HG03354 (cell line): ENCODE measurements around the gene RAD51B.

Source experiments
- ATAC-seq: cut with Tn5 transposase; IDR thresholded peaks from one replicate; pipeline ENCODE4 v1.9.1; 2021; ENCODE audit warnings: mild to moderate bottlenecking; ENCODE audit not compliant: unreplicated experiment, poor library complexity, severe bottlenecking

RAD51B gene

GRCh38 chr14:68131907-68132306 lies 312.3 kb downstream of the RAD51B start:
- no peak for ATAC-seq

GRCh38 chr14:68132563-68133121 lies 313.1 kb downstream of the RAD51B start:
- ATAC-seq = no peak

- ATAC-seq = no peak
Measured at GRCh38 chr14:68133856-68134255, 314.3 kb downstream of the RAD51B start.

GRCh38 chr14:68135028-68135427 lies 315.4 kb downstream of the RAD51B start:
- no peak for ATAC-seq

- no peak for ATAC-seq
Measured at GRCh38 chr14:68135566-68135965, 316.0 kb downstream of the RAD51B start.

- ATAC-seq = no peak
Measured at GRCh38 chr14:68137704-68138619, 318.4 kb downstream of the RAD51B start.

- no peak for ATAC-seq
Measured at GRCh38 chr14:68139431-68140075, 320.0 kb downstream of the RAD51B start.

GRCh38 chr14:68140076-68140741 lies 320.6 kb downstream of the RAD51B start:
- no peak for ATAC-seq

- no peak for ATAC-seq
Measured at GRCh38 chr14:68140806-68141205, 321.2 kb downstream of the RAD51B start.

- no peak for ATAC-seq
Measured at GRCh38 chr14:68141281-68142088, 321.9 kb downstream of the RAD51B start.

- ATAC-seq = no peak
Measured at GRCh38 chr14:68143341-68143841, 323.8 kb downstream of the RAD51B start.

GRCh38 chr14:68144051-68144681 lies 324.6 kb downstream of the RAD51B start:
- ATAC-seq = no peak

GRCh38 chr14:68145036-68145435 lies 325.5 kb downstream of the RAD51B start:
- ATAC-seq = no peak

- no peak for ATAC-seq
Measured at GRCh38 chr14:68145539-68145938, 326.0 kb downstream of the RAD51B start.

GRCh38 chr14:68146818-68147217 lies 327.2 kb downstream of the RAD51B start:
- no peak for ATAC-seq

GRCh38 chr14:68147303-68147702 lies 327.7 kb downstream of the RAD51B start:
- ATAC-seq = no peak

- no peak for ATAC-seq
Measured at GRCh38 chr14:68148276-68148675, 328.7 kb downstream of the RAD51B start.

- no peak for ATAC-seq
Measured at GRCh38 chr14:68148763-68149162, 329.2 kb downstream of the RAD51B start.

- ATAC-seq = no peak
Measured at GRCh38 chr14:68153275-68153674, 333.7 kb downstream of the RAD51B start.
